Inflammatory macrophage treated with lipopolysaccharide for 1 hour (primary cell): ENCODE measurements around the gene VPS26A.

Source experiments
- DNase-seq, 2 donors: peaks; one replicate each; pipeline ENCODE4 v3.0.0-alpha.2; 2020 to 2022

Gene VPS26A

DNA sequence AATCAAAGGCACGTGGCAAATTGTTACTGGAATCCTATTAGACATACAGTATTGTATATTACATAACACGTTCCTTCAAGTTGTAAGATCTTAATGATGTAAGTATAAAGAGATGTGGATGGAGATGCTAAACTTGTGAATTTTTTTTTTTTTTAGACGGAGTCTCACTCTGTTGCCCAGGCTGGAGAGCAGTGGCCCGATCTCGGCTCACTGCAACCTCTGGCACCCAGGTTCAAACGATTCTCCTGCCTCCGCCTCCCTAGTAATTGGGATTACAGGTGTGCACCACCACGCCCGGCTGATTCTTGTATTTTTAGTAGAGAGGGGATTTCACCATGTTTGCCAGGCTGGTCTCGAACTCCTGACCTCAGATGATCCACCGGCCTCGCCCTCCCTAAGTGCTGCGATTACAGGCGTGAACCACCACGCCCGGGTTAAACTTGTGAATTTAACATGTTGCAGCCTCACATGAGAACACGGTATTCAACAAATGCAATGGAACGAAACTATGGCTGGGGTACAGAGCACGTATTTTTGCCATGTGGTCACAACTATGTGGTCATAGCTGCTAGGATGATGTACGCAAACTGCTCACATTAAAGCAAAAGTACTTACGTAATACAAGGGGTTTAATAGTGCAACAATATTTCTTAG lies 55.2 kb downstream of the VPS26A start:
- no peak for DNase-seq

DNA sequence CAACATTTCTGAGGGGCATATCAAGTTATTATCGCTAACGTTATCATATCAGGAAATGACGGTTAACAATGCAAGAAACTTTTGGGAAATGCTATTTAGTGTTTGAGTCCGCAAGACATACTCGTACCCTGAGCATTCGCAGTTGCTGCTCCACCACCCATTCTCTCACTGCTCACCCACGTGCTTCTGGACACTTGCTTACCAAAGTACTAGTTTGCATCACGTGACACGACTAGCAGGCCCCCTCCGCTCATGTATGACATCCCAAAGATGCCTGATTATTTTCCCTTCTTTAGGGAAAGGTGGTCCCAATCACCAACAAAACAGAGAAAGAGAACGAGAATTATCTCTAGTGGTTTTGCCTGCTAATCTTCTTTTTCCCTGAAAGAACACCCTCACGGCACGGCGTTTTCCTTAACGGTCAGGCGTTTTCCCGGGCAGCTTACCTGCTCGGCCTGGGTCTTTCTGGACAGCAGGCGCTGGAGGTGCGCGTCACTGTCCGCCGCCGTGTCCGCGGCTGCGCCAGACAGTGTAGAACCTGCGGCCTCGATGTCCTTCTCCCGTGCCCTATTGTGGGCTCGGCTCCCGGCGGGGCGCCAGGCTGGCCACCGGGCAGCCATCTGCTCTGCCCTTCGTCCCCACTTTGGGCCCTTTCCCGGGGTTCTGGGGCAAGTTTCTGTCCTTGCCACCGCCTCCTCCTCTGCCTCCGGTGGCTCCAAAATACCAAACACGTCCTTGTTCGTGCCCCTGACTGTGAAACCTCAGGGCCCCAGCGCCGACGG lies 56.0 kb downstream of the VPS26A start, which contains the start of gene SUPV3L1:
Gene SUPV3L1 (plus strand): TSS at position 492 of the 782 bp plus-strand sequence. CDS start 58 bp downstream, at position 550.
- DNase-seq, result peak; percentile 92 to 96

DNA sequence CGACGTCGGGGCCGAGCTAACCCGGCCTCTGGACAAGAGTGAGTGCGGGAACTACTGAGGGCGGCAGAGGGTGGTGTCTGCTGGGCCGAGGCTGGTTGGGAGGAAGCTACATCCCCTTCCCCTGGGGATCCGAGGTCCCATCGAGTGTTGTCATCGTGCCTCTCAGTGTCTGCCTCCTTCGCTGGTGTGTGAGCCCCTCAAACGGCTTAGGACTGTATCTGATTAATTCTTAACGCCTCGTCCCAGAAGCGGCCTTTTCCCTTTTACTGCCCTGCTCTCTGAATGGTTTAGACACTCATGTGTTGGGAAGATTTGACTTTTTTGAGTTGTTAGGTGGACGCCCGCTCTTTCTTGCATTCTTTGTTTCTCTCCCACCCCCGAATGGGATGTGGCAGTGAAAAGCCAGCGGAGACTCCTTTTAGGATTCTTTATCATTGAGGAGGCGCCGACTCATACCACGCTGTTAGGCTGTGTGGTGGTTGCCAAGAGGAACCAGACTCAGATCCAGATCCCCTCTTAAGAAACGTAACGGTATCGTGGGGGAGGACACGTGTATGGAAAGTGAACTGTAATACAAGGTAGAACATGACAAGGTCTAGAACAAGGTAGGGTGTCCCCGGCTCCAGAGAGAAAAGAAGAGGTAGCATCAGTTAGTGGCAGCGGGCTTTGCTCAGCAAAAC lies 56.7 kb downstream of the VPS26A start:
- DNase-seq, result peak; percentile 5 to 13

DNA sequence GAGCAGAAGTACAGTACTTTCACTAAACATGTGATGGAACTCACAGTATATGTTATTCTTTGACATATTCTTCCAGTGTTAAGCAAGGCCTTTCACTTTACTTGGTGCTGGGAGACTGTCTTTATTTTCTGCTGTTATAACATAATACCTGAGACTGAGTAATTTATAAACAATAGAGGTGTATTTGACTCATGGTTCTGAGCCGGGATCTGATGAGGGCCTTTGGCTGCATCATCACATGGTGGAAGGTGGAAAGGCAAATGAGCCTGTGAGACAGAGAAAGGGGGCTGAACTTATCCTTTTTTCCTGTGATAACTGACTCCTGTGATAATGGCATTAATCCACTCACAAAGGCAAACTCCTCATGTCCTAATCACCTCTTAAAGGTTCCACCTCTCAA lies 57.5 kb downstream of the VPS26A start:
- no peak for DNase-seq

GRCh38 chr10:69182005-69182404 lies 58.0 kb downstream of the VPS26A start:
- DNase-seq, result no peak

DNA sequence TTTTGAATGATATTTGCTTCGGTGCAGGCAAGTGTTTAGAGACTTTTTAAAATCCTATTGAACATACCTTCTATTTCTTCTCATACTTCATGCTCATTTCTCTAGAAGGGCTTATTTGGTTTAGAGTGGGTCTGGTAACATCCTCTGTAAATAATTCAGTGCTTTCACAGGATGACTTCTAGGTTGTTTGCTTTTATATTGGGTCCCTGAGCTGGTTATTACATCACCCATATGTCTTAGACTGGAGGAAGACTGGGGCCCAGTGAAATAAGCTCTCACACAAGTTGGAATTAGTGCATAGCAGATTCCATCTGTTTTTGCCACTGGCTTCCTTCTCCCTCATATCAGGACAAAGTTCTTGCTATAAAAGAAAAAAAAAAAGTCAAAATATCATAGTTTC lies 62.5 kb downstream of the VPS26A start:
- DNase-seq, result no peak

- no peak for DNase-seq
These were observed 77.1 kb downstream of the VPS26A start for GRCh38 chr10:69201045-69201444.

GRCh38 chr10:69202332-69202731 lies 78.4 kb downstream of the VPS26A start:
- DNase-seq, result peak in 1 of 2 donors; percentile 82

DNA sequence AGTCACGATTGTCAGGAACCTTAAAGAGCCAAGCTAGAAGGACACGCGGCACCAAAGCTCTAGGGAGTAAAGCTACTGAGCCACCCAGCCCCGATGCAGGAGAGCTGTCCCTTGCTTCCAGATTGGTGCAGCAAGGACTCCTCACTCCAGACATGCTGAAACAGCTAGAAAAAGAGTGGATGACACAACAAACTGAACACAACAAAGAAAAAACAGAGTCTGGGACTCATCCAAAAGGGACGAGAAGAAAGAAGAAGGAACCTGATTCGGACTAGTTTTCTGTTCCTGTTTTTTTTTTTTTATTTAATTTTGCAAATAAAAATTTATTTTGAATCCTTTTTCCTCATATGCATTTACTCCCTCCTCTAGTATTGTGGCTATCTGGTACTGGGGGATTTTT lies 84.8 kb downstream of the VPS26A start:
- peak; percentile 20 to 35 for DNase-seq

GRCh38 chr10:69209787-69210484 lies 86.0 kb downstream of the VPS26A start:
- DNase-seq, result peak; percentile 21 to 28

GRCh38 chr10:69211104-69211503 lies 87.1 kb downstream of the VPS26A start:
- no peak for DNase-seq

DNA sequence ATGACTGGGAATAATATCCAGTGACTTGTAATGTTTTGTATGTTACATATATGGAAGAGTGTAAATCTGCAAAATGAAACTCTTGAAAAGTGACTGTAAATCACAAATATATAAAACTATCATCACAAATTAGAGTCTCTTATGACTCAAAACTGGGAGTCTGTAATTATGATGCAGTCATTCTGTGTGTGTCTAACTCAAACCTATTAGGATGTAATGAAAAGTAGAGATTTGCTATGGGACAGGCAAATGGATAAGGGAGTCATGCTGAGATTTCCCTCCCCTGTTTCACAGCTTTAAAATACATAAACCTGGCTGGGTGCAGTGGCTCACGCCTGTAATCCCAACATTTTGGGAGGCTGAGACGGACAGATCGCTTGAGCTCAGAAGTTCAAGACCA lies 87.5 kb downstream of the VPS26A start:
- DNase-seq, result no peak

- DNase-seq, result peak; percentile 54 to 65
These were observed 89.8 kb downstream of the VPS26A start for GRCh38 chr10:69213591-69214311.

GRCh38 chr10:69214666-69215131 lies 90.7 kb downstream of the VPS26A start:
- DNase-seq, result peak; percentile 84 to 85

- peak; percentile 23 to 28 for DNase-seq
These were observed 91.6 kb downstream of the VPS26A start for GRCh38 chr10:69215405-69216171.

- peak in 1 of 2 donors; percentile 28 for DNase-seq
These were observed 92.7 kb downstream of the VPS26A start for GRCh38 chr10:69216577-69217118.

- DNase-seq, result peak; percentile 92 to 97
These were observed 93.3 kb downstream of the VPS26A start for GRCh38 chr10:69217119-69217754.

- DNase-seq, result no peak
These were observed 94.9 kb downstream of the VPS26A start for GRCh38 chr10:69218831-69219230.

- no peak for DNase-seq
These were observed 96.1 kb downstream of the VPS26A start, which contains the start of gene HKDC1 for GRCh38 chr10:69220041-69220451. Gene HKDC1 (plus strand): TSS chr10:69220332. CDS start chr10:69220436, 104 bp downstream.

DNA sequence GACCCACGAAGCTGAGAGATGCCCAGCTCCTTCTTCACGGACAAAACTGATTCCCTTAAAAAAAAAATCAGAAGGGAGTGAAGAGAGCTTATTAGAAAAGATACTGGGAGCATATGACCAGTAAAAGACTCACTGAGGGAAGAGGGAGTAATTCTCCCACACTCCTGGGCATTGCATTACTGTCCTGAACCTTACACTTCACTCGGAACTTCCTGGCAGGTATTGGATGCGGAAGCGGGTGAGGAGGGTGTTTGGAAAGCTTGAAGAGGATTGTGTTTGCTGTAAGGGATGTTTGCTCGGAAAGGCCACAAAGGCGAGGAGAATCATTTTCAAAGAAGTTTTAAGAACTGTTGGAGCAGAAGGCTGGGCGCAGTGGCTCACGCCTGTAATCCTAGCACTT lies 96.5 kb downstream of the VPS26A start:
- no peak for DNase-seq
